WERI-Rb-1 (cell line): ENCODE measurements around the gene COL20A1.

Experiments used
- DNase-seq: peaks from one replicate; pipeline ENCODE4 v3.0.0-alpha.2; 2020
- H3K27ac ChIP-seq: fragments of 250-450 bp; sonication (Bioruptor Pico); 2 replicates; pipeline ENCODE4 v1.5.1; 2020; ENCODE audit warnings: mild to moderate bottlenecking, moderate library complexity
- H3K27me3 ChIP-seq: fragments of 250-450 bp; sonication (Bioruptor Pico); 2 replicates; pipeline ENCODE4 v1.5.1; 2021; ENCODE audit warnings: mild to moderate bottlenecking, low read depth, moderate library complexity; ENCODE audit not compliant: insufficient read depth, severe bottlenecking
- H3K36me3 ChIP-seq: fragments of 250-450 bp; sonication (Bioruptor Pico); 2 replicates; pipeline ENCODE4 v1.5.1; 2020; ENCODE audit warnings: mild to moderate bottlenecking, moderate library complexity
- H3K4me3 ChIP-seq: 2 replicates; pipeline ENCODE4 v1.5.1; 2011; ENCODE audit warnings: low read depth, mild to moderate bottlenecking, control low read depth, low read length
- H3K9me3 ChIP-seq: fragments of 250-450 bp; sonication (Bioruptor Pico); 2 replicates; pipeline ENCODE4 v1.5.1; 2021; ENCODE audit warnings: mild to moderate bottlenecking, moderate library complexity; ENCODE audit not compliant: severe bottlenecking
- TF ChIP-seq, protein P1 (sequence below): IDR thresholded peaks from 2 replicates; pipeline ENCODE4 v1.5.1; 2011; ENCODE audit warnings: low read depth, mild to moderate bottlenecking, control low read depth, inconsistent platforms, low read length

COL20A1 gene

DNA sequence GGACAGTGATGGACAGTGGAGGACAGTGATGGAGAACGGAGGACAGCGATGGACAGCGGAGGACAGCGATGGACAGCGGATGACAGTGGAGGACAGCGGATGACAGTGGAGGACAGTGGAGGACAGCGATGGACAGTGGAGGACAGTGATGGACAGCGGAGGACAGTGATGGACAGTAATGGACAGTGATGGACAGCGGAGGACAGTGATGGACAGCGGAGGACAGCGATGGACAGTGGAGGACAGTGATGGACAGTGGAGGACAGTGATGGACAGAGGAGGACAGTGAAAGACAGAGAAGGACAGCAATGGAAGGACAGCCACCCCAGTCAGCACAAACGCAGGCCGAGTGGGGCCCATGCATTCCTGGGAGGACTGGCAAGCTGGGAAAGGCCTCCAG, 35.4 kb upstream of the COL20A1 start:
- H3K36me3 ChIP-seq: no peaks in the 10 kb centered on the region
- H3K4me3 ChIP-seq: no peak overlapping the region
- TF ChIP-seq, protein P1, sequence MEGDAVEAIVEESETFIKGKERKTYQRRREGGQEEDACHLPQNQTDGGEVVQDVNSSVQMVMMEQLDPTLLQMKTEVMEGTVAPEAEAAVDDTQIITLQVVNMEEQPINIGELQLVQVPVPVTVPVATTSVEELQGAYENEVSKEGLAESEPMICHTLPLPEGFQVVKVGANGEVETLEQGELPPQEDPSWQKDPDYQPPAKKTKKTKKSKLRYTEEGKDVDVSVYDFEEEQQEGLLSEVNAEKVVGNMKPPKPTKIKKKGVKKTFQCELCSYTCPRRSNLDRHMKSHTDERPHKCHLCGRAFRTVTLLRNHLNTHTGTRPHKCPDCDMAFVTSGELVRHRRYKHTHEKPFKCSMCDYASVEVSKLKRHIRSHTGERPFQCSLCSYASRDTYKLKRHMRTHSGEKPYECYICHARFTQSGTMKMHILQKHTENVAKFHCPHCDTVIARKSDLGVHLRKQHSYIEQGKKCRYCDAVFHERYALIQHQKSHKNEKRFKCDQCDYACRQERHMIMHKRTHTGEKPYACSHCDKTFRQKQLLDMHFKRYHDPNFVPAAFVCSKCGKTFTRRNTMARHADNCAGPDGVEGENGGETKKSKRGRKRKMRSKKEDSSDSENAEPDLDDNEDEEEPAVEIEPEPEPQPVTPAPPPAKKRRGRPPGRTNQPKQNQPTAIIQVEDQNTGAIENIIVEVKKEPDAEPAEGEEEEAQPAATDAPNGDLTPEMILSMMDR: no peak
- peaks cover 9% of the 10 kb centered on the region for H3K27me3 ChIP-seq
- DNase-seq: no peak
- H3K27ac ChIP-seq: no peak overlapping the region
- H3K9me3 ChIP-seq: no peaks in the 10 kb centered on the region

DNA sequence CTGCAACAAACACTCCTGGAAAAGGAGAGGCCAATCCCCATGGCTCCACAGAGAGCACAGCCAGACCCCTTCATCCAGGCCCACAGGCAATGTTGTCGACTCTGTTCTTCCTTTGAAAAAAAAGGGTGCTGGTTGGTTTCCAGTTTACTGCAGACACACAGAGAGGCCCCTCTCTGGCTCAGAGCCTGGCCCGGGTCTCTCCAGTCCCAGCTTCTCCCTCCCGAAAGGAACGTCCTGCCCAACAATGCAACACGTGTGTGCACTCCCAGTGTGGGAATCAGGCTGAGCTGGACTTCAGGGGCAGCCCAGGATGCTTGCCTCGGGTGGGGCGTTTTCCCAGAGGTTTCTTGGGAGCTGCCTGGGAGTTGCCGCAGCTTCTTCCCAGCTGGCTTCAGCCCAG, 34.2 kb upstream of the COL20A1 start:
- Histone ChIP-seq H3K27ac (no peak overlapping the region), H3K9me3 (no peaks in the 10 kb centered on the region), H3K36me3 (no peaks in the 10 kb centered on the region), H3K4me3 (no peak overlapping the region), H3K27me3 (no peaks in the 10 kb centered on the region)
- no peak for DNase-seq
- TF ChIP-seq, protein P1: no peak

DNA sequence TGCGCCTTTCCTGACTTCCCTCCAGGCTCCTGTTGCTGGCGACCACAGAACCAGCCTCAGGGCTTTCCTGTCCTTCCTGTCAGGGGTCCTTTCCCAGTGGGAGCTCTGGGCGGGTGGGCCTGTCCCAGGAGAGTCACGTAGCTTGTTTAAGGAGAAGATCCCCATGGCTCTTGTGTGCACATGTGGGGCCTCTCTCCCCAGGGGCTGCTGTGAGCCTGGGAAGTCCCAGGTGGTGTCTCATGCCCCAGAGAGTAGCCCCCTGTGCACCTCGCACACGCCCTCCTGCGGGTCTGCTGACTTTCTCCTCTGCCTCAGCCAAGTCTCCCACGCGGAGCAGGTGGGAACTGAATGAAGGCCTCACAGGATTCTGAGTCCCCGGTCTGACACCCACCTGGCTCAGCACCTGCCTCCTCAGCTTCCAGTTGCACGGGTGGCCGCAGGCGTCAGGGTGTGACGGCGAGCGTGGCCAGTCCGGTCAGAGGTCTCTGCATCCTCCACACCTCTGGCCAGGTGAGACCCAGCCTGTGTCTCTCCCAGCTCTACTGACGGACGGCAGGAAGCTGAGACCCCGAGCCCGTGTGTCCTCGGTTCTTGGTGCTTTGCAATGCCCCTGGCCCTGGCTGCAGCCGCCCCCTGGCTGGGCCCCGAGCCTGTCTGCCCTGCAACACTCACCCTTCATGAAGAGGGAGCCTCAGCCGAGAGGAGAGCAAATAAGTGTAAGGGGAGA, 33.1 kb upstream of the COL20A1 start:
- Histone ChIP-seq H3K27me3 (no peaks in the 10 kb centered on the region), H3K9me3 (no peaks in the 10 kb centered on the region), H3K36me3 (no peaks in the 10 kb centered on the region), H3K4me3 (no peak overlapping the region), H3K27ac (no peak overlapping the region)
- no peak for DNase-seq
- TF ChIP-seq, protein P1: no peak

DNA sequence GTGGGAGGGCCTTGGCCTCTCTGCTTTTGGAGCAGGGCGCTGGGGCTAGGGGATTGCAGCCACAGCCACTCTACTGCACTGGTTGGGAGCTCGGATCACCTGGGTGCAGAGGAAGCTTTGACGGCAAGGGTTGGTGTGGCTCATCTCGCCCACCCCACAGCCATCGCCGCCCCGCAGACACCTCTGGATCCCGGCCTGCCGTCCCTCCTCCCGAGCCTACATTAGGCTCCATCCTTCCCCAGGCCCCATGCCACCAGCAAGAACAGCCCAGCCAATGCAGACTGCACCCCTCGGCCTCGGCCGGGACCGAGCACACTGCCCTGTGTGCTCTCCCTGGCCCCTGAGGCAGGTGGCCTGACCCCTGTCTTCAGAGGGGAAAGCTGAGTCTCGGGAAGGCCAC, 32.5 kb upstream of the COL20A1 start:
- no peak for DNase-seq
- Histone ChIP-seq H3K4me3 (no peak overlapping the region), H3K27ac (no peak overlapping the region), H3K9me3 (no peaks in the 10 kb centered on the region), H3K36me3 (no peaks in the 10 kb centered on the region), H3K27me3 (no peaks in the 10 kb centered on the region)
- TF ChIP-seq, protein P1: no peak

DNA sequence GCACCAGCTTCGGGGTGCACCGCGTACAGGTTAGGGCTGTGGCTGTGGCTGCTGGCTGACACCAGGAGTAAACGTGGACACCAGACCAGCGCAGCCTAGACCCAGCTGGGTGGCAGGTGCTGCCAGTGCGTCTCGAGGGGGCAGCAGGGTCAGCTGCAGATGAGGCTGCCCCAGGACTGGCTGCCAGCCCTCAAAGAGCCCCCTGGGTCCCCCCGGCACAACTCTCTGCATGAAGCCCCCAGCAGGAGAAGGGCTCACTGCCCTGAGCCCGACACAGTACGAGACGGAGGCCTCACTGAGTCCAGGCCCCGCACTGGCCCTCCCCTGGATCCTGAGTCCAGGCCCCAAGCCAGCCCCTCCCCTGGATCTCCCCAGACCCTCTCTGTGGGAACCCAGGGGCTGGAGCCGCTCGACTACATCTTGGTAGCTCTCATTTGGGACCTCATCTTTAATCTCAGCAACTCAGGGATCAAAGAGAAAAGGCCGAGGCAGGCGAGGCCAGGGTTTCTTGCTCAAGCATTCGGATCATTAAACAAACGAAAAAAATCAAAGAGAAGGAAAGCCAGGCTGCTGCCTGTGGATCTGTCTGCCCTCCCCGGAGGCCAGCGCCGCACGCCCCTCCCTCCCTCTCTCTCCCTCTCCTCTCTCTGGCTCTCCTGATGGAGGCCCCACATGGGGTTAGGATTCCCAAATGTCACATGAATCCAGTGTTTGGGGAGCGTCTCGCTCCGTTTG, 31.8 kb upstream of the COL20A1 start:
- DNase-seq: no peak
- Histone ChIP-seq H3K9me3 (no peaks in the 10 kb centered on the region), H3K36me3 (no peaks in the 10 kb centered on the region), H3K4me3 (no peak overlapping the region), H3K27ac (no peak overlapping the region), H3K27me3 (no peaks in the 10 kb centered on the region)
- TF ChIP-seq, protein P1: no peak
